EH (cell line): ENCODE results near the gene CX3CR1.

ENCODE experiments used
- DNase-seq: peaks from one replicate; pipeline ENCODE4 v3.0.0-alpha.2; 2015; ENCODE audit warnings: low read depth

Gene CX3CR1

GRCh38 chr3:39222939-39223338, 56.9 kb downstream of the CX3CR1 start:
- DNase-seq: no peak

- no peak for DNase-seq
Measured at GRCh38 chr3:39222462-39222861, 57.4 kb downstream of the CX3CR1 start.

- no peak for DNase-seq
Measured at GRCh38 chr3:39221141-39221530, 58.7 kb downstream of the CX3CR1 start.

GRCh38 chr3:39220407-39221140, 59.3 kb downstream of the CX3CR1 start:
- no peak for DNase-seq

- no peak for DNase-seq
Measured at GRCh38 chr3:39219702-39220101, 60.1 kb downstream of the CX3CR1 start.

- no peak for DNase-seq
Measured at GRCh38 chr3:39216176-39216790, 63.6 kb downstream of the CX3CR1 start.

GRCh38 chr3:39213613-39214012, 66.2 kb downstream of the CX3CR1 start:
- no peak for DNase-seq
